Adrenal gland (tissue), 12 donors: ENCODE results near the gene FGFR3. TPM values are rescaled to one million over a fixed set of nuclear protein-coding genes. Genes with fewer than 3 reads are reported as not detected.
"Not testable (repeated sequence)": the region's sequence is repeated elsewhere in the genome, so short reads cannot be mapped to it uniquely, and the experiment has no call there.

Experiments used
- DNase-seq, 7 donors: peaks; one replicate each; pipeline ENCODE4 v3.0.0-alpha.2; 2019 to 2020
- H3K27ac ChIP-seq, 5 donors: fragments of 200-600 bp; sonication (generic) in 4 of 5; 1 replicate in 3 of 5; 2 replicates in 2 of 5; pipeline versions ENCODE4 v1.5.1 to v1.8.0; 2016 to 2020; ENCODE audit warnings: mild to moderate bottlenecking in 1 of 5
- H3K27me3 ChIP-seq: fragments of 200-600 bp; 2 replicates; pipeline ENCODE4 v1.8.0; 2021
- H3K36me3 ChIP-seq, 2 donors: fragments of 200-600 bp; replicated peaks in 1 of 2; 1 replicate in 1 of 2; 2 replicates in 1 of 2; pipeline versions ENCODE4 v1.5.1 to v1.8.0; 2018 to 2022
- H3K4me1 ChIP-seq, 2 donors: fragments of 200-600 bp; replicated peaks in 1 of 2; 1 replicate in 1 of 2; 2 replicates in 1 of 2; pipeline versions ENCODE4 v1.5.1 to v1.8.0; 2018 to 2021
- H3K4me3 ChIP-seq, 4 donors: fragments of 200-600 bp; sonication (generic) in 3 of 4; one replicate each; pipeline ENCODE4 v1.5.1; 2016 to 2018
- H3K9me3 ChIP-seq, 3 donors: fragments of 200-600 bp; sonication (generic) in 1 of 3; replicated peaks in 1 of 3; 1 replicate in 2 of 3; 2 replicates in 1 of 3; pipeline versions ENCODE4 v1.5.1 to v1.8.0; 2016 to 2021
- CTCF ChIP-seq, 6 experiments: fragments of 450-650 bp in 4 of 6; fragments of 200-600 bp in 2 of 6; sonication (generic) in 1 of 6; IDR thresholded peaks; 1 replicate in 5 of 6; 2 replicates in 1 of 6; pipeline versions ENCODE4 v1.5.1 to v1.8.0; 2016 to 2021; ENCODE audit warnings: antibody characterized with exemption in 6 of 6, mild to moderate bottlenecking in 2 of 6, moderate library complexity in 1 of 6
- POLR2A ChIP-seq, 2 donors: fragments of 450-650 bp; IDR thresholded peaks; one replicate each; pipeline ENCODE4 v1.6.1; 2017; ENCODE audit warnings: antibody characterized with exemption in 2 of 2, mild to moderate bottlenecking in 2 of 2, moderate library complexity in 1 of 2
- WGBS, 4 donors: extraction: QIAGEN DNeasy Blood & Tissue Kit in 2 of 4; methylation state at CpG; one replicate each; pipeline versions ENCODE4 v1.1.5 to v1.1.7; 2013 to 2017; 5-methylcytosine and 5-hydroxymethylcytosine counted together
- intact Hi-C, 2 donors: fragments of 100-400 bp; cut with DNase I; formaldehyde crosslinking; loops; one replicate each; pipeline versions ENCODE4 v1.14.1 to v1.15.0; 2022 to 2023
- polyA plus RNA-seq, 3 donors: library from polyadenylated mRNA; stranded (reverse); fragments of 200-250 nt in 2 of 3; fragments of 350-450 nt in 1 of 3; fragmentation: Illumina TruSeq in 1 of 3; extraction: RNeasy Lipid Tissue Mini Kit (QIAGEN cat#74804) in 1 of 3; gene quantifications; one replicate each; pipeline ENCODE4 v1.2.3, GENCODE V29; 2013 to 2014
- total RNA-seq, 9 donors: library from RNA; depleted of rRNA in 4 of 9; stranded (reverse); fragments of >200 nt in 4 of 9; fragments of 120-200 nt in 1 of 9; fragmentation: NEBNext Ultra II Directional in 1 of 9; extraction: Animal tissue kit (Norgen Biotek cat#: 25700) in 1 of 9; gene quantifications; one replicate each; pipeline versions ENCODE4 v1.1.0 to v1.2.4, GENCODE V29; 2013 to 2023
- donor health status: healthy with polysubstance abuse.
- donor health status: Bipolar disorder and iron deficiency.
- donor health status: DM: yes; HTN: yes; CAD: no.
- donor health status: DM: no; HTN: no; CAD: no.
- donor health status: DM: no; HTN: no; CAD: no.
- donor health status: DM: yes; HTN: yes; CAD: no.

FGFR3 gene
- total and polyA plus RNA-seq, 12 donors: 0.11 to 4.7 (median 1.9) TPM

- Histone ChIP-seq H3K36me3 (peaks cover 0 to 60% of the 10 kb centered on the region in 2 donors), H3K4me1 (peaks cover 8 to 10% of the 10 kb centered on the region in 2 donors), H3K27me3 (no peaks in the 10 kb centered on the region), H3K27ac (no peak overlapping the region), H3K9me3 (no peaks in the 10 kb centered on the region), H3K4me3 (no peak overlapping the region)
- DNase-seq: no peak
- TF ChIP-seq POLR2A (IDR thresholded peaks at IDR 0.05) (no peak), CTCF (IDR thresholded peaks at IDR 0.05) (no peak)
- intact Hi-C loops: no loop called here
- 92 to 94% (median 93%) methylated on average over 18 of the region's 18 CpGs for WGBS, 4 donors
These were observed 39.6 kb downstream of the FGFR3 start for GRCh38 chr4:1832690-1833089.

DNA sequence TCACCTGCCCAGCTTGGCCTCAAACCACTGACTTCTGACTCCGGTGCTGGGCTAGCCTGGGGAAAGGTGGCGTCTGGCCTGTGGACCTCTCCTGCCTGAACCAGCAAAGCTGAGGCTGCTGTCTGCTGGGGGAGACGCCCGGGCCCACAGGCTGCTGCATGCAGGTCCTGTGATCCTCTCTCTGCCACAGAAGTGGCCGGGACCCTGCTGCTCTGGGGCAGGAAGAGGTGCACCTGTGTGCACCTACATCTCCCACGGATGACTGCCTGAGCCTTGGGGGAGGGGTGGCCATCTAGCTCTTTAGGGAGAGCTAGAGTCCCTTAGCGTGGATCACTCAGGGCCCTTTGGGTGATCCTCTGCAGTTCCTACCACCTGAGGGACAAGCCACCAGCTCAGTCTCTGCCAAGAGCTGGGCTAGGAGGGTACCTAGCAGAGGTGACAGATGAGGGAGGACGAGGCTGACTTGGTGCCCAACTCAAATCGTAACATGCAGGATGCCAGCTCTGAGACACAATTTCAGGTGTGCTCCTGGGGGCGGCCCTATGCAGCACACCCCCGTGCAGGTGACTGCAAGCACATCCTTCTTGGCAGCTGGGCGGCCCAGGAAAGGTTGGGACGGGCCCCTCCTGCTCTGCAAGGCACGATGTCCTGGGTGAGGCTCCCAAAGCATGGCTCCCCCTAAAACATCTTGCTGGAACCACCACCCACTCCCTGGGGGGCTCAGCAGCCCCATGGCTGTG lies 40.4 kb downstream of the FGFR3 start:
- intact Hi-C loops: no loop called here
- 93 to 100% (median 93%) methylated on average over 1 to 14 of the region's 14 CpGs; no CpG with 5 or more reads in 1 of the 4 donors for WGBS, 4 donors
- H3K27ac ChIP-seq: no peak overlapping the region
- H3K4me3 ChIP-seq: no peak overlapping the region
- no peaks in the 10 kb centered on the region for H3K9me3 ChIP-seq
- H3K27me3 ChIP-seq: no peaks in the 10 kb centered on the region
- peaks cover 8 to 10% of the 10 kb centered on the region in 2 donors for H3K4me1 ChIP-seq
- H3K36me3 ChIP-seq: peaks cover 0 to 68% of the 10 kb centered on the region in 2 donors
- no peak for DNase-seq
- TF ChIP-seq CTCF (IDR thresholded peaks at IDR 0.05): no peak
- no peak for TF ChIP-seq POLR2A (IDR thresholded peaks at IDR 0.05)

DNA sequence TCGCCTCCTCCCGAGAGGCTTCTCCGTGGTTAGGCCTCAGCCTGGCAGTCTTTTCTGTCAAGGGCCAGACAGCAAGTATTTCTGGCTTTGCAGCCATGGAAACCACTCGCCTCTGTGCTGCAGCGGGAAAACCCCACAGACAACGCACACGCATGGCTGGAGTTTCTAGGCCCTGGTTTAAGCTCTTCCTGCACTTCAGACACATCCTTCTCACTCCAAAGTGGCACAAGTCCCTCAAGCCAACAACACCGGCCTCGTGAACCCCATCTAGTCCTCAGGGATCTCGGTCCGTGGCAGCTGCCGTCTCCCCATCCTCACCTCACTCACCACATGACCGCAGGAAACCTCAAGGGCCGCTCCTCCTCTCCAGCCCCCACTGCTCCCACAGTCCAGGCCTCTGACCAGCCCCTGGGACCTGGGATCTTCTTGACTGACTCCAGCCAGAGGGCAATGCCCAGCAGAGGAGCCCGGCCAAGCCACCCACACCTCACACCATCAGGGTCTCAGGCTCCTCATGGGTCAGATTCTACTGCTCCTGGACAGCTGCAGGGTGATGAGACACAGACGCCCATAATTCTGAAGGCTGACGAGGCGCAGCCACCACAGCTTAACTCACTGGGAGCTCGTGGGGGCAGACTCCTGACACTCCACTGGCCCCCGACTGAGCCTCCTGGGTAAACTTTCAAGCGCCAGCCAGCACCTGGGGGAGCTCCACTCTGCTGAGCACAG lies 41.1 kb downstream of the FGFR3 start:
- no peak for DNase-seq
- Histone ChIP-seq H3K9me3 (no peaks in the 10 kb centered on the region), H3K27ac (peak overlapping the region in 4 of 5 donors; percentile 46 to 70 (median 59)), H3K27me3 (no peaks in the 10 kb centered on the region), H3K4me3 (no peak overlapping the region), H3K4me1 (peaks cover 8 to 10% of the 10 kb centered on the region in 2 donors), H3K36me3 (peaks cover 0 to 75% of the 10 kb centered on the region in 2 donors)
- TF ChIP-seq CTCF (IDR thresholded peaks at IDR 0.05) (no peak), POLR2A (IDR thresholded peaks at IDR 0.05) (no peak)
- intact Hi-C loops: no loop called here
- WGBS, 4 donors: 82 to 97% (median 88%) methylated on average over 13 to 21 of the region's 21 CpGs

DNA sequence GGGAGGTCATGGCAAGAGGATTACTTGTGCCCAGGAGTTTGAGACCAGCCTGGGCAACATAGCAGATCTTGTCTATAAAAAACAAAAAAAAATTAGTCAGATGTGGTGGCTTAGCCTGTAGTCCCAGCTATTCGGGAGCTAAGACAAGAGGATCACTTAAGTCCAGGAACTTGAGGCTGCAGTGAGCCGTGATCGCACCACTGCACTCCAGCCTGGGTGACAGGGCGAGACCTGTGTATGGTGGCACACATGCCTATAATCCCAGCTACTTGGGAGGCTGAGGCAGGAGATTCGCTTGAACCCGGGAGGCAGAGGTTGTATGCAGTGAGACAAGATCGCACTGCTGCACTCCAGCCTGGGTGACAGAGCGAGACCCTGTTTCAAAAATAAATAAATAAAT lies 42.7 kb downstream of the FGFR3 start:
- H3K4me1 ChIP-seq: peaks cover 8 to 10% of the 10 kb centered on the region in 2 donors
- DNase-seq, H3K4me3 ChIP-seq, H3K9me3 ChIP-seq, H3K27me3 ChIP-seq, intact Hi-C loops, H3K27ac ChIP-seq: not testable (repeated sequence)
- peaks cover 0 to 85% of the 10 kb centered on the region in 2 donors for H3K36me3 ChIP-seq
- 94 to 96% (median 95%) methylated on average over 8 of the region's 8 CpGs for WGBS, 4 donors
